Measurements from ENCODE around the gene ZFAND2A. TPM values are rescaled to one million over a fixed set of nuclear protein-coding genes. Genes with fewer than 3 reads are reported as not detected.

The ZFAND2A gene
- total and polyA plus RNA-seq, 5 donors from 2014 or later, result 37.2 to 95.9 (median 58.6) TPM

- no peak overlapping the region for H3K27ac ChIP-seq (ENCODE audit: insufficient read depth, low read length, poor library complexity, severe bottlenecking)
- H3K27me3 ChIP-seq (ENCODE audit: control insufficient read depth, insufficient read depth, low read length), result no peaks in the 10 kb centered on the region
- Mint-ChIP-seq H3K27ac (no peak overlapping the region), H3K9me3 (no peaks in the 10 kb centered on the region), H3K4me1 (peaks cover 0 to 3% (median 1%) of the 10 kb centered on the region in 4 donors), H3K4me3 (no peak overlapping the region), H3K27me3 (no peaks in the 10 kb centered on the region), H3K36me3 (peaks cover 4% of the 10 kb centered on the region)
- H3K4me1 ChIP-seq (ENCODE audit: control insufficient read depth, insufficient read depth, low read length, poor library complexity, severe bottlenecking), result no peaks in the 10 kb centered on the region
- no peaks in the 10 kb centered on the region for H3K36me3 ChIP-seq (ENCODE audit: control insufficient read depth, insufficient read depth, low read length)
- no peak for ATAC-seq (ENCODE audit: low read depth in 2 of 2)
- no peaks in the 10 kb centered on the region for H3K9me3 ChIP-seq (ENCODE audit: control insufficient read depth in 2 of 2, low read length in 2 of 2)
- no peak for DNase-seq
- no peak overlapping the region for H3K4me3 ChIP-seq (ENCODE audit: low read depth, low read length)
These were observed 35.8 kb downstream of the ZFAND2A start for GRCh38 chr7:1124164-1124563.

- H3K27me3 Mint-ChIP-seq, result no peaks in the 10 kb centered on the region
- no peaks in the 10 kb centered on the region for H3K36me3 ChIP-seq (ENCODE audit: control insufficient read depth, insufficient read depth, low read length)
- no peak overlapping the region for H3K4me3 ChIP-seq (ENCODE audit: low read depth, low read length)
- H3K27me3 ChIP-seq (ENCODE audit: control insufficient read depth, insufficient read depth, low read length), result no peaks in the 10 kb centered on the region
- no peaks in the 10 kb centered on the region for H3K4me1 ChIP-seq (ENCODE audit: control insufficient read depth, insufficient read depth, low read length, poor library complexity, severe bottlenecking)
- H3K27ac Mint-ChIP-seq, result no peak overlapping the region
- ATAC-seq (ENCODE audit: low read depth in 2 of 2) (no peak), DNase-seq (no peak)
- no peaks in the 10 kb centered on the region for H3K9me3 Mint-ChIP-seq
- peaks cover 4% of the 10 kb centered on the region for H3K36me3 Mint-ChIP-seq
- no peak overlapping the region for H3K4me3 Mint-ChIP-seq
- no peak overlapping the region for H3K27ac ChIP-seq (ENCODE audit: insufficient read depth, low read length, poor library complexity, severe bottlenecking)
- H3K4me1 Mint-ChIP-seq, result peaks cover 0 to 5% (median 4%) of the 10 kb centered on the region in 4 donors
- no peaks in the 10 kb centered on the region for H3K9me3 ChIP-seq (ENCODE audit: control insufficient read depth in 2 of 2, low read length in 2 of 2)
These were observed 36.3 kb downstream of the ZFAND2A start for GRCh38 chr7:1123715-1124114.

GRCh38 chr7:1122832-1123501, 37.0 kb downstream of the ZFAND2A start:
- Mint-ChIP-seq H3K27ac (no peak overlapping the region), H3K4me3 (no peak overlapping the region), H3K9me3 (no peaks in the 10 kb centered on the region), H3K36me3 (peaks cover 4% of the 10 kb centered on the region), H3K4me1 (peaks cover 0 to 9% (median 4%) of the 10 kb centered on the region in 4 donors), H3K27me3 (no peaks in the 10 kb centered on the region)
- H3K36me3 ChIP-seq (ENCODE audit: control insufficient read depth, insufficient read depth, low read length), result no peaks in the 10 kb centered on the region
- H3K4me3 ChIP-seq (ENCODE audit: low read depth, low read length), result no peak overlapping the region
- no peaks in the 10 kb centered on the region for H3K9me3 ChIP-seq (ENCODE audit: control insufficient read depth in 2 of 2, low read length in 2 of 2)
- H3K27me3 ChIP-seq (ENCODE audit: control insufficient read depth, insufficient read depth, low read length), result no peaks in the 10 kb centered on the region
- no peak for ATAC-seq (ENCODE audit: low read depth in 2 of 2)
- H3K4me1 ChIP-seq (ENCODE audit: control insufficient read depth, insufficient read depth, low read length, poor library complexity, severe bottlenecking), result no peaks in the 10 kb centered on the region
- H3K27ac ChIP-seq (ENCODE audit: insufficient read depth, low read length, poor library complexity, severe bottlenecking), result no peak overlapping the region
- no peak for DNase-seq

- Histone ChIP-seq H3K4me3 (ENCODE audit: low read depth, low read length) (no peak overlapping the region), H3K9me3 (ENCODE audit: control insufficient read depth in 2 of 2, low read length in 2 of 2) (no peaks in the 10 kb centered on the region), H3K4me1 (ENCODE audit: control insufficient read depth, insufficient read depth, low read length, poor library complexity, severe bottlenecking) (no peaks in the 10 kb centered on the region), H3K36me3 (ENCODE audit: control insufficient read depth, insufficient read depth, low read length) (no peaks in the 10 kb centered on the region), H3K27ac (ENCODE audit: insufficient read depth, low read length, poor library complexity, severe bottlenecking) (no peak overlapping the region), H3K27me3 (ENCODE audit: control insufficient read depth, insufficient read depth, low read length) (no peaks in the 10 kb centered on the region)
- no peaks in the 10 kb centered on the region for H3K9me3 Mint-ChIP-seq
- no peak for DNase-seq
- no peak for ATAC-seq (ENCODE audit: low read depth in 2 of 2)
- H3K4me3 Mint-ChIP-seq, result no peak overlapping the region
- H3K4me1 Mint-ChIP-seq, result peaks cover 0 to 9% (median 4%) of the 10 kb centered on the region in 4 donors
- H3K27ac Mint-ChIP-seq, result no peak overlapping the region
- H3K27me3 Mint-ChIP-seq, result no peaks in the 10 kb centered on the region
- peaks cover 4% of the 10 kb centered on the region for H3K36me3 Mint-ChIP-seq
These were observed 37.8 kb downstream of the ZFAND2A start for GRCh38 chr7:1121886-1122831.

- DNase-seq, result no peak
- Mint-ChIP-seq H3K27ac (no peak overlapping the region), H3K4me1 (peaks cover 0 to 9% (median 4%) of the 10 kb centered on the region in 4 donors), H3K27me3 (no peaks in the 10 kb centered on the region), H3K36me3 (no peaks in the 10 kb centered on the region), H3K4me3 (no peak overlapping the region), H3K9me3 (no peaks in the 10 kb centered on the region)
- no peaks in the 10 kb centered on the region for H3K36me3 ChIP-seq (ENCODE audit: control insufficient read depth, insufficient read depth, low read length)
- no peak overlapping the region for H3K4me3 ChIP-seq (ENCODE audit: low read depth, low read length)
- ATAC-seq (ENCODE audit: low read depth in 2 of 2), result no peak
- no peaks in the 10 kb centered on the region for H3K9me3 ChIP-seq (ENCODE audit: control insufficient read depth in 2 of 2, low read length in 2 of 2)
- H3K4me1 ChIP-seq (ENCODE audit: control insufficient read depth, insufficient read depth, low read length, poor library complexity, severe bottlenecking), result no peaks in the 10 kb centered on the region
- H3K27ac ChIP-seq (ENCODE audit: insufficient read depth, low read length, poor library complexity, severe bottlenecking), result no peak overlapping the region
- no peaks in the 10 kb centered on the region for H3K27me3 ChIP-seq (ENCODE audit: control insufficient read depth, insufficient read depth, low read length)
These were observed 38.5 kb downstream of the ZFAND2A start for GRCh38 chr7:1121476-1121875.

- no peak overlapping the region for H3K27ac Mint-ChIP-seq
- ATAC-seq (ENCODE audit: low read depth in 2 of 2) (no peak), DNase-seq (no peak)
- no peaks in the 10 kb centered on the region for H3K27me3 ChIP-seq (ENCODE audit: control insufficient read depth, insufficient read depth, low read length)
- H3K4me1 ChIP-seq (ENCODE audit: control insufficient read depth, insufficient read depth, low read length, poor library complexity, severe bottlenecking), result no peaks in the 10 kb centered on the region
- no peaks in the 10 kb centered on the region for H3K27me3 Mint-ChIP-seq
- H3K9me3 ChIP-seq (ENCODE audit: control insufficient read depth in 2 of 2, low read length in 2 of 2), result no peaks in the 10 kb centered on the region
- H3K4me3 Mint-ChIP-seq, result no peak overlapping the region
- H3K27ac ChIP-seq (ENCODE audit: insufficient read depth, low read length, poor library complexity, severe bottlenecking), result no peak overlapping the region
- H3K4me3 ChIP-seq (ENCODE audit: low read depth, low read length), result no peak overlapping the region
- H3K36me3 Mint-ChIP-seq, result no peaks in the 10 kb centered on the region
- H3K9me3 Mint-ChIP-seq, result no peaks in the 10 kb centered on the region
- H3K36me3 ChIP-seq (ENCODE audit: control insufficient read depth, insufficient read depth, low read length), result no peaks in the 10 kb centered on the region
- H3K4me1 Mint-ChIP-seq, result peaks cover 0 to 9% (median 4%) of the 10 kb centered on the region in 4 donors
These were observed 39.2 kb downstream of the ZFAND2A start for GRCh38 chr7:1120791-1121190.

- no peak overlapping the region for H3K27ac Mint-ChIP-seq
- H3K4me1 Mint-ChIP-seq, result peaks cover 0 to 9% (median 4%) of the 10 kb centered on the region in 4 donors
- no peaks in the 10 kb centered on the region for H3K4me1 ChIP-seq (ENCODE audit: control insufficient read depth, insufficient read depth, low read length, poor library complexity, severe bottlenecking)
- ATAC-seq (ENCODE audit: low read depth in 2 of 2) (no peak), DNase-seq (no peak)
- H3K27ac ChIP-seq (ENCODE audit: insufficient read depth, low read length, poor library complexity, severe bottlenecking), result no peak overlapping the region
- no peak overlapping the region for H3K4me3 Mint-ChIP-seq
- H3K36me3 ChIP-seq (ENCODE audit: control insufficient read depth, insufficient read depth, low read length), result no peaks in the 10 kb centered on the region
- H3K27me3 ChIP-seq (ENCODE audit: control insufficient read depth, insufficient read depth, low read length), result no peaks in the 10 kb centered on the region
- H3K36me3 Mint-ChIP-seq, result no peaks in the 10 kb centered on the region
- no peaks in the 10 kb centered on the region for H3K27me3 Mint-ChIP-seq
- no peak overlapping the region for H3K4me3 ChIP-seq (ENCODE audit: low read depth, low read length)
- H3K9me3 Mint-ChIP-seq, result no peaks in the 10 kb centered on the region
- no peaks in the 10 kb centered on the region for H3K9me3 ChIP-seq (ENCODE audit: control insufficient read depth in 2 of 2, low read length in 2 of 2)
These were observed 40.8 kb downstream of the ZFAND2A start for GRCh38 chr7:1119201-1119600.
